ENCODE measurements around the gene SLX4IP. TPM values are rescaled to one million over a fixed set of nuclear protein-coding genes. Genes with fewer than 3 reads are reported as not detected.

Gene SLX4IP
- total and polyA plus RNA-seq, 2 of the 13 experiments (the other 11 are each of a cell fraction or from before 2014, with no cell fraction given), result 3.6 to 7.3 TPM

GRCh38 chr20:10672624-10673127 is 237.6 kb downstream of the SLX4IP start (continued):
- TF ChIP-seq RFX3 (CRISPR knock-in tag; IDR thresholded peaks at IDR 0.05) (no peak), ZBTB7A (CRISPR knock-in tag; IDR thresholded peaks at IDR 0.05) (peak; percentile 66; the same call in 1 of the 2 replicates), DNMT3B (CRISPR knock-in tag; conservative IDR thresholded peaks at IDR 0.05) (no peak), GPBP1L1 (CRISPR knock-in tag; IDR thresholded peaks at IDR 0.05) (no peak), ZHX2 (IDR thresholded peaks at IDR 0.05; ENCODE audit: low read depth) (no peak), ZHX2 (CRISPR knock-in tag; IDR thresholded peaks at IDR 0.05; ENCODE audit: borderline replicate concordance) (peak; percentile 84), KLF16 (CRISPR knock-in tag; IDR thresholded peaks at IDR 0.05) (0 out of 4 replicates have a peak, but pooled peaks of 1 of the 2 experiments have one; percentile 21), TFAP4 (IDR thresholded peaks at IDR 0.05; ENCODE audit: borderline replicate concordance, low read depth) (no peak), PITX1 (CRISPR knock-in tag; IDR thresholded peaks at IDR 0.05) (no peak; the same call in 1 of the 2 replicates), JDP2 (CRISPR knock-in tag; IDR thresholded peaks at IDR 0.05; ENCODE audit: borderline replicate concordance) (no peak; the same call in 1 of the 2 replicates), IKZF5 (CRISPR knock-in tag; IDR thresholded peaks at IDR 0.05) (no peak; the same call in none of the 2 replicates), CCAR2 (optimal IDR thresholded peaks at IDR 0.05; ENCODE audit: low read depth, low read length) (no peak), ZNF136 (CRISPR knock-in tag; IDR thresholded peaks at IDR 0.05; ENCODE audit: low read depth) (no peak; the same call in 1 of the 2 replicates), ZBTB4 (CRISPR knock-in tag; IDR thresholded peaks at IDR 0.05; ENCODE audit: borderline replicate concordance) (no peak), ZNF7 (CRISPR knock-in tag; IDR thresholded peaks at IDR 0.05) (no peak), KDM1A (CRISPR knock-in tag; IDR thresholded peaks at IDR 0.05) (no peak), NFKBIZ (CRISPR knock-in tag; IDR thresholded peaks at IDR 0.05) (peak; percentile 33), CENPT (CRISPR knock-in tag; IDR thresholded peaks at IDR 0.05; ENCODE audit: low read depth) (no peak)
